ENCODE results near the gene ANGPTL8. TPM values are rescaled to one million over a fixed set of nuclear protein-coding genes. Genes with fewer than 3 reads are reported as not detected.

ANGPTL8 gene
- total and polyA plus RNA-seq, 2 experiments from 2014 or later = not detected

DNA sequence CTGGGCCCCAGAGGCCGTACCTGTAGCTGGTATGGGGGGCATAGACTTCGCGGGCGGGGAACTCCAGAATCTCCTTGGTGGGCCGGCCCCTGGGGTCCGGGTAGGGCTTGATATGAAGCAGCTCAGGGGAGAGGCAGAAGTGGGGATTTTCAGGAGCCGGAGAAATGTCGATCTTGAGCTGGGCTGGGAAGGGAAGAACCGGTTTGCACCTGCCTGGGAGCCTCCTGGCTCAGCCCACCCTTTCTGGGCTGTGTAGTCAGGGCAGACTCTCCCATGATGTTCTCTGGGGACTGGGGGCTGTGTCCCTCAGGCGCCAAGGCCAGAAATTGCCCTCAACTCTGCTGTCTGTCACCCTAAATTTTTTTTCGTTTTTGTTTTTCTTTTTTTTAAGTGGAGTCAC, 2.6 kb downstream of the ANGPTL8 start (continued):
- no peak for TF ChIP-seq ETS1 (IDR thresholded peaks at IDR 0.05)
- no peak for TF ChIP-seq ZNF114 (CRISPR knock-in tag; IDR thresholded peaks at IDR 0.05)

DNA sequence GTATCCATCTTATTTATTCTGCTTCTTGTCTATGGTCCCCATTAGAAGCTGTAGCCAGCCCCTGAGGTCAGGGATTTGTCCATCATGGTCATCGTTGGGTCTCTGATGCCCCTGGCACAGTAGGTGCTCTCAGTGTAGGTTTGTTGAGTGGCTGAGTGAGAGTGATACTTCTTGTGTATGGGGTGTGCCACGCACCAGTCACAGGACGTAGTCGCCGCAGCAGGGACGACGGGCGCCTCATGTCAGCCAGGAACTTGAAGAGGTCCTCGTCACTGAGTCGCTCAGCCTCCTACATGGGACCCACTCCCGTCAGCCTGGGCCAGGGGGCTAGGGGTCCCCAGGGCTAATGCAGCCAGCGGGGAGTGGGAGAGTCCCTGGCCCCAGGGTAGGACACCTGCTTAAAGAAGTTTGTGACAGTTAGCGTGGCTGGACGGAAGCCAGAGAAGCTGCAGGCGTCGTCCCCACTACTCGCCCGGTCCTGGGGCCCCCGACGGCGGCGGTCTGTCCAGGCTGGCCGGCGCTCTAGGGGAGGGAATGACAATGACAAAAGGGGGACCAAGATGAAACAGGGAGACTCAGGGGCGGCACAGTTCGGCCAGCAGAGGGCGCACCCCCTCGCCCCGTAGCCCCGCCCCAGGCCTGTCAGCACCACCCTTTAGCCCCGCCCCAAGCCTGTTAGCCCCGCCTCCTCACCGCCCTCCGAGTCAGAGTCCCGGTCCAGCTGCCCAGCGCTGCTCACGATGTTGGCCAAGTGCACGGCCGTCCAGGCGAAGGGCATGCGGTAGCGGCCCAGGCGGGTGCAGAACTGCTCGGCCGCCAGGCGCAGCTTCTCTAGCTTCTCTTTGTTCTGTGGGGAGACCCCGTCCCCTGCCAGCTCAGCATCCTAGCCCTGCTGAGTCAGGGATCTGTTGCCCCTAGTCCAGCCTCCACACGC, 3.7 kb downstream of the ANGPTL8 start:
- H3K36me3 ChIP-seq (ENCODE audit: insufficient read depth) = no peaks in the 10 kb centered on the region
- H3K4me3 Mint-ChIP-seq = peak overlapping the region; percentile 48; the same call in 1 of the 3 replicates
- no peak overlapping the region for H3K27ac ChIP-seq (ENCODE audit: low read depth)
- H3K4me3 ChIP-seq = peak overlapping the region; percentile 44; the same call in 1 of the 2 replicates
- H3K4me2 ChIP-seq = peak overlapping the region; percentile 62; the same call in 1 of the 2 replicates
- peaks cover 10% of the 10 kb centered on the region for H3K27me3 Mint-ChIP-seq (ENCODE audit: insufficient read depth, low read depth, poor library complexity)
- peak; percentile 71 to 82 for TF ChIP-seq CTCF (conservative IDR thresholded peaks at IDR 0.05; ENCODE audit: low read depth in 2 of 2)
- 0 out of 2 replicates have a peak, but pooled peaks have one; percentile 28 for TF ChIP-seq CREB1 (CRISPR knock-in tag; IDR thresholded peaks at IDR 0.05; ENCODE audit: low read depth)
- TF ChIP-seq EZH2 (IDR thresholded peaks at IDR 0.05; ENCODE audit: low read depth, unreplicated experiment) = no peak
- H3K4me1 Mint-ChIP-seq = 0 out of 3 replicates have a peak, but pooled peaks cover 4% of the 10 kb centered on the region
- H3F3A ChIP-seq (replicated peaks; ENCODE audit: low read depth) = 0 out of 2 replicates have a peak, but pooled peaks cover 3% of the 10 kb centered on the region
- H3K27me3 ChIP-seq (ENCODE audit: insufficient read depth) = no peaks in the 10 kb centered on the region
- H3K27ac Mint-ChIP-seq = no peak overlapping the region
- no peaks in the 10 kb centered on the region; the same call in 1 of the 2 replicates for H4K20me1 ChIP-seq (replicated peaks; ENCODE audit: insufficient read depth)
- H3K79me2 ChIP-seq (replicated peaks; ENCODE audit: insufficient read depth) = no peaks in the 10 kb centered on the region
- no peaks in the 10 kb centered on the region for H3K9me3 Mint-ChIP-seq
- no peaks in the 10 kb centered on the region for H3K4me1 ChIP-seq (ENCODE audit: insufficient read depth)
- H3K36me3 Mint-ChIP-seq (ENCODE audit: low read depth) = peaks cover 39% of the 10 kb centered on the region
- H2AFZ ChIP-seq = peak overlapping the region; percentile 84; the same call in 1 of the 2 replicates
- H3K9me2 ChIP-seq (ENCODE audit: insufficient read depth) = no peaks in the 10 kb centered on the region
- DNase-seq (ENCODE audit: low spot score) = peak; percentile 95
- peak; percentile 96 for ATAC-seq

GRCh38 chr19:11243798-11244169, 4.4 kb downstream of the ANGPTL8 start:
- peak overlapping the region; percentile 84; the same call in 1 of the 2 replicates for H2AFZ ChIP-seq
- H3K27me3 ChIP-seq (ENCODE audit: insufficient read depth) = no peaks in the 10 kb centered on the region
- no peaks in the 10 kb centered on the region for H3K9me3 Mint-ChIP-seq
- H3K9me2 ChIP-seq (ENCODE audit: insufficient read depth) = no peaks in the 10 kb centered on the region
- H3K4me3 Mint-ChIP-seq = peak overlapping the region; percentile 48; the same call in 1 of the 3 replicates
- H3F3A ChIP-seq (replicated peaks; ENCODE audit: low read depth) = 0 out of 2 replicates have a peak, but pooled peaks cover 3% of the 10 kb centered on the region
- no peaks in the 10 kb centered on the region; the same call in 1 of the 2 replicates for H4K20me1 ChIP-seq (replicated peaks; ENCODE audit: insufficient read depth)
- no peak overlapping the region for H3K27ac ChIP-seq (ENCODE audit: low read depth)
- peaks cover 10% of the 10 kb centered on the region for H3K27me3 Mint-ChIP-seq (ENCODE audit: insufficient read depth, low read depth, poor library complexity)
- H3K4me3 ChIP-seq = peak overlapping the region; percentile 44; the same call in 1 of the 2 replicates
- H3K4me1 ChIP-seq (ENCODE audit: insufficient read depth) = no peaks in the 10 kb centered on the region
- peaks cover 37% of the 10 kb centered on the region for H3K36me3 Mint-ChIP-seq (ENCODE audit: low read depth)
- H3K27ac Mint-ChIP-seq = no peak overlapping the region
- H3K4me1 Mint-ChIP-seq = 0 out of 3 replicates have a peak, but pooled peaks cover 4% of the 10 kb centered on the region
- no peak for ATAC-seq
- no peak for DNase-seq (ENCODE audit: low spot score)
- peaks cover under 1% of the 10 kb centered on the region; the same call in 1 of the 2 replicates for H3K36me3 ChIP-seq (ENCODE audit: insufficient read depth)
- H3K4me2 ChIP-seq = peak overlapping the region; percentile 62; the same call in 1 of the 2 replicates
- no peaks in the 10 kb centered on the region for H3K79me2 ChIP-seq (replicated peaks; ENCODE audit: insufficient read depth)
- TF ChIP-seq ETS1 (IDR thresholded peaks at IDR 0.05) = no peak
- TF ChIP-seq STAT1 (IDR thresholded peaks at IDR 0.05; ENCODE audit: unreplicated experiment) = no peak
